Transverse colon (tissue), 3 donors: ENCODE data around the gene KCNE1.

Experiments used
- CTCF ChIP-seq, 5 experiments: fragments of 200-600 bp in 3 of 5; fragments of 450-650 bp in 2 of 5; sonication (generic) in 3 of 5; IDR thresholded peaks; 1 replicate in 2 of 5; 2 replicates in 3 of 5; pipeline ENCODE4 v1.5.1; 2016 to 2017; ENCODE audit warnings: antibody characterized with exemption in 5 of 5, inconsistent platforms in 3 of 5, mild to moderate bottlenecking in 2 of 5, moderate library complexity in 1 of 5
- EP300 ChIP-seq: sonication (generic); formaldehyde crosslinking; IDR thresholded peaks from one replicate; pipeline ENCODE4 v1.6.1; 2017; ENCODE audit warnings: antibody characterized with exemption, low read depth
- POLR2A ChIP-seq: fragments of 450-650 bp; IDR thresholded peaks from one replicate; pipeline ENCODE4 v1.6.1; 2016; ENCODE audit warnings: antibody characterized with exemption, mild to moderate bottlenecking, moderate library complexity

DNA sequence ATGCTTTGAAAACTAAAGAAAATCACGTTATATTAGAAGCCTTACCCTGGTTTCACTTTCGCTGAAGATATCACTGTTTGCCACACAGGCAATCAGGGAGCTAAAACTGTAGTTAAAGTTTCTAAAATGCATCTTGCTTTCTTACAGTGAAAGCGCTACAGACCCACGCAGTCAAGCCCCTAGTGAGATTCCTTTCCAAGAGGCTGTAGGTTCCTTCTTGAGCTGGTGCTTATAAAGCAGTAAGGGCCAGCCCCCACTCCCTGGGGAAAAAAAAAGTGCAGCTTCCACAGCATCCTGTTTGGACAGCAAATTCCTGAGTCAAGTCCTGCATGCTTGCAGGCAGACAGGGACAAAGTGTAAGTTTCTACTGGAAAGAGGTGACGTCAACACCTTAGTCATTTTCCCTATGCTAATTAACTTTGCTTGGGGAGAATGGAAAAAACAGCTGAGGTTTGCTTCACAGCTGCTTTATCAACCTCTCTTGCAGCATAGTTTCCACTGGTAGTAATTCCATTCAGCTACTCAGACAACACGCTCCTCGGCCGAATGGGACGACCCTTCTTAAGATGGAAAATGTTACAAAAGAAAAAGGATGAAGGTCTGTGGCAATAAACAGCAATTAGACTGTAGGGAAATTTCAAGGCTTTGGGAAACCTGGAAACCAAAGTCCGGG lies 14.7 kb upstream of the KCNE1 start:
- peak; percentile 88 for TF ChIP-seq POLR2A
- no peak for TF ChIP-seq CTCF (IDR thresholded peaks at IDR 0.05)
- TF ChIP-seq EP300, result peak; percentile 77
